Dermis microvascular lymphatic vessel endothelial cell (primary cell): ENCODE results near the gene C16orf46. TPM values are rescaled to one million over a fixed set of nuclear protein-coding genes. Genes with fewer than 3 reads are reported as not detected.

ENCODE experiments used
- DNase-seq, 2 donors: peaks; one replicate each; pipeline versions ENCODE4 v3.0.0 to v3.0.0-alpha.2; 2010; ENCODE audit warnings: low read depth in 2 of 2
- total RNA-seq: library from RNA; depleted of rRNA; stranded (reverse); fragments of >200 nt; gene quantifications from 2 replicates; pipeline ENCODE4 v1.2.1, GENCODE V29; 2014

Gene C16orf46
- total RNA-seq, 1 donor from 2014 or later: 0.26 TPM

DNA sequence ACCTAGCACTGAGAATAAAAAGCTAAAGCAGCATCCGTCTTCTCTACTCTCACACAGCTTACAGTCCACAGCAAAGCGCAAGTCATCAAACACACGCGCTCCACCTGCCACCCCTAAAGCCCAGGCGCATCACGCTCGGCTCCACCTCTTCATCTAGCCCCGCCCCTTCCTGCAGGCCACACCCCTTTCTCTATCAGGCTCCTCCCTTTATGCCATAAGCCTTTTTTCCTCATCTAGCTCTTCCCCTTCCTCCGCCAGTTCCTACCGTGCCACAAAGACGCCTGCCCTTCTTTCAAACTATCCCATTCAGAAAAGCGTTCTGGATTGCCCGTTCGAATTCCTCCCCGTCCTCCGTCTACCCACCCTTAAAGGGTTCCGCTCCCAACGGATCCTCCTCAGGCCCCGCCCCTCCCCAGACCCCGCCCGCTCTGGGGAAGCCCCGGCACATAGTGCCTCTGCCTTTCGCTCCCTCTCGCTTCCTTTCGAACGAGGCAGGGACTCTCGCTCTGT, 417 bp downstream of the C16orf46 start:
- DNase-seq: peak; percentile 67 to 85

GRCh38 chr16:81073560-81074330, 3.3 kb downstream of the C16orf46 start:
- no peak for DNase-seq

GRCh38 chr16:81071805-81072204, 5.2 kb downstream of the C16orf46 start:
- no peak for DNase-seq

- no peak for DNase-seq
Measured at GRCh38 chr16:81070979-81071378, 6.1 kb downstream of the C16orf46 start.

DNA sequence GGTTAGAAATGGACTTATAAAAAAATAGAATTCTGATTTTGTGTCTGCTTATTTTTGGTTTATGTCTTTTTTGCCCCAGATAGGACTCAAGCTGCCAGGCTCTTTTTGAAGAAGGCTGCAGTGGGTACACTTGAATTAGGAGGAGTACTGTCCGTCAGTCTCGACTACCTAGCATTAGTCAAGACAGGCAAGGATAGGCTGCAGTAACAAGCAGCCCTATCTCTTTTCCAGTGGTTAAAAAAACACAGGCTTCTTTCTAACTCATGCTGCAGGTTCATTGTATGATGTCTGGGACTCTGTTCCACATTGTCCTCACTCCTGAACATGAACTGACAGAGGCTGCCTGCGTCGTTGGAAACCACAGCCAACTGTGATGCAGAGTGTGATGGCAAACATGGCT, 8.0 kb downstream of the C16orf46 start:
- no peak for DNase-seq

DNA sequence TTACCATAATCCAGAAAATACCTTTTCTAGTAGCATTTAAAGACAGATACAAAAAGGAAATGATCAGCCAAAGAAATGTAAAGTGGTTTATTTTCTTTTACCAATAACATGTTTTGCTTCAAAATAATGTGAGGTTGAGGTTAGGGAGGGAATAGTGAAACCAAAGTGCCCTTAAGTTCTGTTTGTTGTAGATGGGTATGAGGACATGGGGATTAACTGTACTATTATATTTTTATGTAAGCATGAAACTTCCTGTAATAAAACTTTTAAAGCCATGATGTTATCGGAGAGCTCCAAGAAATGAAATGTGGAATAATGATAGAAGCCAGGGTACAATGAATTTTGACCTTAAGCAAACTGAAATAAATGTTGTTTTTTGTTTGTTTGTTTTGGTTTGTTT, 9.9 kb downstream of the C16orf46 start:
- no peak for DNase-seq

DNA sequence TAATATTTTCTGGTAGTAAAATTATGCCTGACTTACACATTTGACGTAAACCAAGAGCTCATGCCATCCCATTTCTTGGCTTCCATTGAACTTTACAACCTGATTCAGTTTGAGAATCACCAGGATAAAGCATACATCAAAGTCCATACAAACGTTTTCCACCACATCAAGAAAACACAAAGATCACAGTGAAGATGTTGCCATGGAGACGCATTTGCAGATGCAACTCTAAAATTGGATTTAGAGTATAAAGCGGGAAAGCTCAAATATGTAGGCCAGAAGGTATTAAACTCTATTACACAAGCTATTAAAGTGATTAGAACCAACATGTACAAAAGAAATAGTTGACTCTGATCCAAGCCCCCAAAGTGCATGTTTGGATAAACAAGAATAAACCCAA, 10.4 kb downstream of the C16orf46 start:
- no peak for DNase-seq

- DNase-seq: no peak
Measured at GRCh38 chr16:81061871-81062608, 15.0 kb downstream of the C16orf46 start.

DNA sequence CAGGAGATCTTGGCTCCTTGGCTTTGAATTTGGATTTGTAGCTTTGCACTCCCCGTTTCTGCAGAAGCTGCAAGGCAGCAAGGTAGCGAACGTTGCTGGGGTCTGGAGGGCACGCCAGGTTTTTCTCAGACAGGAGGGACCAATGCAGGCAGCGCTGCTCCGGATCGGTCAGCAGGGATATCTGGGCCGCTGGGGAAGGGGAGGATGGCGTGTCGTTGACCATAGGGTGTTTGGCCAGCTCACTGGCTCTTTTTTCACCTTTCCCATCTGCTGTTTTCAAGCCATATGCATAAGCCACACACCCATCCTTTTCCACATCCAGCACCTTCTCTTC, 15.8 kb downstream of the C16orf46 start:
- no peak for DNase-seq

GRCh38 chr16:81060576-81061306, 16.3 kb downstream of the C16orf46 start:
- no peak for DNase-seq

DNA sequence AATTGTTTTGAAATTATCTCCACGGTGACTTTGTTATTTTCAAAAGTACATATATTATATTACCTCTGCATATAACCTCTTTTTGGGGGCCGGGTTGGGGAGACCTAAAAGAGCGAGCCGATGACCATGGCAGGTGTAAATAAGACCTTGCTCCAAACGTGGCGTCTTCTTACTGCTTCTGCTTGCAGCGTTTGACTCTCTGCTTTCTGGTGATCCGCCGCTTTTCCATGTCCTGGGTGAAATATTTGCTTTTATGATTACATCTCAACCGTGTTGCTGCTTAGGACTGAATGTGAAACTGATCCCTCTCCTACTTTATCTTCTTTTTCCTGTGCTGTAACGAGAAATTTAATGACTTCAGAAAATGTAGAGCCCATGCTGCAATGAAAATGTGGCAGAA, 23.3 kb downstream of the C16orf46 start:
- no peak for DNase-seq

DNA sequence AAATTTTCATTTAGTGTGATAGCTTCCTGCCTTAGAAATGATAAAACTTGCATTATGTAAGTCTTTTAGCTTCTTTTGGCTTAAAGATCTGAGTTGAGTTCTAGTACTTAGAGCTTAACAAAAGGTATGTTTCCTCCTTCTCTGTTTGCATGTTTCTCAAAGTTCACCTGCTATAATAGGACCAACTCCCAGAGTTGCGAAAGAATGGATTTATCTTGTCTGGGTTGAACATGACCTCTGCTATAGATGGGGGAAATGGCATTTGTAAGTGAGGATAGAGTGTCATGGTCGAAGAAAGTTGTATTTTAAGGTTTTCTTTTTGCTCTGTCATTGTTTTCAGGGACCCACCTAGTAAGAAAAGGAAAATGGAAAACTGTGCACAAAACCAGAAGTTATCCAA, 34.2 kb downstream of the C16orf46 start:
- DNase-seq: no peak

GRCh38 chr16:81041696-81042095, 35.3 kb downstream of the C16orf46 start:
- DNase-seq: no peak

DNA sequence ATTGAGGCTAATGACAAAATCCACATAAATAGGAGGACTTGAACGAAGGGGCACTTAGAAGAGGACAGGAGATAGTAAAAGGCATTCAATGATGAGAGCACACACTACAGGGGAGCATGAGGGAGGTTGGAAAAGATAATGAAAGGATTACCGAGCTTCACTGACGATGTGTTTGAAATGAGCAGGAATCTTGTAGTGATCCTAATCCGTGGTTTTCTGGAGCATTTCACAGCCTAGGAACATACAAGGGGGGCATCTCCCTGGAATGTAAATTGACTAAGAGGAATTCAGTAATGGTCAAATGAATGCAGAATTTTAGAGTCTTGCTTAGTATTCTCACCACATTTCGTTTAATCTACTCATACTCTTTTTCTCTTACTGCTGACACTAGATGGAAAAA, 36.2 kb downstream of the C16orf46 start:
- no peak for DNase-seq

DNA sequence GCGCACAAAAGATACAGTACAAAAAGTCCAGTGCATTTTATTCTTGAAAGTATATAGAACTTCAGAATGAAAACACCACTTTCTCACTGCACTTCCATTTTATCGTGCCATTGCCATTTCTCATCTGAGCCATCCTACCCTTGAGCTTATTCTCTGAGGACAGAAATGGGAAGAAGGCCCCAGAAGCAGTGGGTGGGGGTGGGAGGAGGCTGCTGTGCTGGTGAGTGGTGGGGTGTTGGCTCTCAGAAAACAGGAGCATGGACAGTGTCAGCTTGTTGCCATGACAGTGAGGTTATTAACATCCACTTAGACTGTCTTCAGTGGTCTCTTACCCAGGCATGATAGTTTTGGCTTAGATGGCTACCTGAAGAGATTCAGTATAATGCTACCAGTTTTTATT, 36.9 kb downstream of the C16orf46 start:
- DNase-seq: no peak

GRCh38 chr16:81036751-81037350, 40.2 kb downstream of the C16orf46 start:
- DNase-seq: peak; percentile 26 to 39

GRCh38 chr16:81035975-81036750, 40.9 kb downstream of the C16orf46 start:
- DNase-seq: peak in 1 of 2 donors; percentile 53

DNA sequence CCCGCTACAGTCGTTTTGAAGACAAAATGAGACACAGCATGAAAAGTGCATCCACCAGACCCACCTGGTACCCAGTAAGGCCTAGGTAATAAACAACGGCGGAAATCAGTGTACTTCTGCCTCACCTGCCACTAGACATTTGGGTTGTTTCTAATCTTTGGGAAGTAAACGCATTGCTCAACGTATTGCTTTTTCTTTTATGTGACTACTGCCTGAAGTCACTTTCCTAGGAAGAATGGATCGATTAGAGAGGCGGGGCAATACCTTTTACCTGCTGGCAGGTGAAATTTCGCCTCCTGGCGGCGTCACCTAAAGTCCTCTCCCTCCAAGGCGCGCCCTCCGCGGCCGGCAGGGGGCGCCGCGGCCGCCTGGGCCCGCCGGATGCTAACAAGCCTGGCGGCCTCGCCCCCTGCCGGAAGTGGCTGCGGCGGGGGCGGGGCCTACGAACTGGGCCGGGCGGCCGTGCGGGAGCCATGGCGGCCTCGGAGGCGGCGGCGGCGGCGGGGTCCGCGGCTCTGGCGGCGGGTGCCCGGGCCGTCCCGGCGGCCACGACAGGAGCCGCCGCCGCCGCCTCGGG, 41.6 kb downstream of the C16orf46 start, which contains the start of gene ATMIN:
Gene ATMIN (plus strand): TSS at position 445 of the 577 bp plus-strand sequence. CDS start 29 bp downstream, at position 474.
- DNase-seq: peak; percentile 48 to 87

- no peak for DNase-seq
Measured at GRCh38 chr16:81029930-81030604, 47.0 kb downstream of the C16orf46 start.

GRCh38 chr16:81026429-81026828, 50.6 kb downstream of the C16orf46 start:
- DNase-seq: no peak
